Metanephros (tissue), 1 donor: ENCODE results near the gene APLF. TPM values are rescaled to one million over a fixed set of nuclear protein-coding genes. Genes with fewer than 3 reads are reported as not detected.

Source experiments
- total RNA-seq: library from RNA; depleted of rRNA; stranded (reverse); fragments of >200 nt; gene quantifications from one replicate; pipeline ENCODE4 v1.2.3, GENCODE V29; 2014

Gene APLF
- total RNA-seq = 7.3 TPM

GRCh38 chr2:68467077-68467960 is at the start of gene APLF, which contains the start of gene FBXO48:
APLF (plus strand) TSS chr2:68467585; CDS start chr2:68467732, 147 bp downstream.
FBXO48 (minus strand) TSS chr2:68467294; CDS start chr2:68465145, 2,149 bp downstream.

Other genes with a start within 250 kb of the APLF start
- gene PPP3R1, start 215.1 kb upstream of the APLF start, total RNA-seq = 43.0 TPM
- gene CNRIP1, start 147.6 kb upstream of the APLF start, total RNA-seq = 22.1 TPM
- gene PLEK, start 102.3 kb upstream of the APLF start, total RNA-seq = 7.6 TPM
- 0.53 TPM for gene FBXO48, start 291 bp upstream of the APLF start, total RNA-seq
- gene PROKR1, start 176.0 kb downstream of the APLF start, total RNA-seq = 0.23 TPM